GM23338 (cell line): ENCODE data around the gene NEB. TPM values are rescaled to one million over a fixed set of nuclear protein-coding genes. Genes with fewer than 3 reads are reported as not detected.

Experiments used
- ATAC-seq: fragments of 200-7000 bp; cut with Tn5 transposase; 3 replicates; pipeline ENCODE4 v1.9.1; 2020
- DNase-seq: peaks from one replicate; pipeline ENCODE4 v3.0.0-alpha.2; 2015; ENCODE audit warnings: low spot score
- H2AFZ ChIP-seq: fragments of 200-600 bp; sonication (generic); 2 replicates; pipeline ENCODE4 v1.8.0; 2016; ENCODE audit warnings: antibody characterized with exemption, mild to moderate bottlenecking, moderate library complexity
- H3F3A ChIP-seq: fragments of 200-600 bp; sonication (generic); replicated peaks from 2 replicates; pipeline ENCODE4 v1.8.0; 2017; ENCODE audit warnings: antibody characterized with exemption, mixed run types, low read depth
- H3K27ac ChIP-seq: fragments of 200-600 bp; sonication (generic); 2 replicates; pipeline ENCODE4 v1.6.1; 2016; ENCODE audit warnings: low read depth
- H3K27me3 ChIP-seq: fragments of 200-600 bp; sonication (generic); 2 replicates; pipeline ENCODE4 v1.8.0; 2016; ENCODE audit warnings: mild to moderate bottlenecking, mixed run types, moderate library complexity; ENCODE audit not compliant: insufficient read depth
- H3K36me3 ChIP-seq: fragments of 200-600 bp; sonication (generic); 2 replicates; pipeline ENCODE4 v1.8.0; 2016; ENCODE audit warnings: mild to moderate bottlenecking; ENCODE audit not compliant: insufficient read depth
- H3K4me1 ChIP-seq: fragments of 200-600 bp; sonication (generic); 2 replicates; pipeline ENCODE4 v1.8.0; 2016; ENCODE audit warnings: mild to moderate bottlenecking, moderate library complexity; ENCODE audit not compliant: insufficient read depth
- H3K4me2 ChIP-seq: fragments of 200-600 bp; sonication (generic); 2 replicates; pipeline ENCODE4 v1.7.1; 2017; ENCODE audit warnings: mixed run types
- H3K4me3 ChIP-seq: fragments of 200-600 bp; sonication (generic); 2 replicates; pipeline ENCODE4 v1.6.1; 2016; ENCODE audit warnings: mixed run types
- H3K79me2 ChIP-seq: fragments of 200-600 bp; sonication (generic); replicated peaks from 2 replicates; pipeline ENCODE4 v1.8.0; 2017; ENCODE audit warnings: mild to moderate bottlenecking; ENCODE audit not compliant: insufficient read depth
- H3K9me2 ChIP-seq: fragments of 200-600 bp; sonication (generic); 2 replicates; pipeline ENCODE4 v1.8.0; 2017; ENCODE audit not compliant: insufficient read depth
- H4K20me1 ChIP-seq: fragments of 200-600 bp; sonication (generic); replicated peaks from 2 replicates; pipeline ENCODE4 v1.8.0; 2017; ENCODE audit warnings: mild to moderate bottlenecking; ENCODE audit not compliant: insufficient read depth
- H3K27ac Mint-ChIP-seq: 2 replicates; pipeline ENCODE4 v1.8.0; 2020; ENCODE audit warnings: inconsistent platforms, mild to moderate bottlenecking, moderate library complexity, mixed read lengths
- H3K27me3 Mint-ChIP-seq: 3 replicates; pipeline ENCODE4 v1.8.0; 2022; ENCODE audit warnings: low read depth, mild to moderate bottlenecking, moderate library complexity, mixed read lengths, inconsistent platforms; ENCODE audit not compliant: insufficient read depth, poor library complexity
- H3K36me3 Mint-ChIP-seq: 3 replicates; pipeline ENCODE4 v1.8.0; 2021; ENCODE audit warnings: low read depth, mild to moderate bottlenecking, inconsistent platforms, moderate library complexity, mixed read lengths
- H3K4me1 Mint-ChIP-seq: 3 replicates; pipeline ENCODE4 v1.8.0; 2020; ENCODE audit warnings: mild to moderate bottlenecking, inconsistent platforms, mixed read lengths
- H3K4me3 Mint-ChIP-seq: 3 replicates; pipeline ENCODE4 v1.8.0; 2021; ENCODE audit warnings: moderate library complexity, mild to moderate bottlenecking, inconsistent platforms, mixed read lengths
- H3K9me3 Mint-ChIP-seq: 3 replicates; pipeline ENCODE4 v1.8.0; 2020; ENCODE audit warnings: moderate library complexity, mild to moderate bottlenecking, inconsistent platforms, mixed read lengths
- EZH2 ChIP-seq: fragments of 200-600 bp; sonication (generic); IDR thresholded peaks from one replicate; pipeline ENCODE4 v1.8.0; 2017; ENCODE audit warnings: antibody characterized with exemption, mild to moderate bottlenecking, low read depth; ENCODE audit not compliant: unreplicated experiment
- JUNB ChIP-seq: IDR thresholded peaks from one replicate; pipeline ENCODE4 v1.6.1; 2016; ENCODE audit warnings: antibody characterized with exemption; ENCODE audit not compliant: unreplicated experiment
- STAT1 ChIP-seq: IDR thresholded peaks from one replicate; pipeline ENCODE4 v1.6.1; 2016; ENCODE audit warnings: antibody characterized with exemption; ENCODE audit not compliant: unreplicated experiment
- ZNF114 ChIP-seq: fragments of 250-450 bp; sonication (Bioruptor Pico); IDR thresholded peaks from 2 replicates; pipeline ENCODE4 v1.5.0; 2020; ENCODE audit warnings: mild to moderate bottlenecking, moderate library complexity
- polyA plus RNA-seq: library from polyadenylated mRNA; unstranded; fragments of >200 nt; fragmentation: Nextera tagmentation; extraction: Ambion mirVana; gene quantifications from 2 replicates; pipeline ENCODE4 v1.2.1, GENCODE V29; 2016
- total RNA-seq: library from RNA; depleted of rRNA; stranded (reverse); fragments of >200 nt; shearing (Covaris generic); gene quantifications from 2 replicates; pipeline ENCODE4 v1.2.3, GENCODE V29; 2014
- TF ChIP-seq, protein P1 (sequence below), 2 experiments: fragments of 200-600 bp in 1 of 2; sonication (generic) in 1 of 2; conservative IDR thresholded peaks; 2 replicates each; pipeline versions ENCODE4 v1.5.1 to v1.6.1; 2016 to 2017; ENCODE audit warnings: antibody characterized with exemption in 2 of 2, low read depth in 2 of 2, mild to moderate bottlenecking in 2 of 2, moderate library complexity in 1 of 2
- TF ChIP-seq, protein P2 (sequence below): fragments of 250-450 bp; sonication (Bioruptor Pico); IDR thresholded peaks from 2 replicates; pipeline ENCODE4 v1.5.0; 2020; ENCODE audit warnings: mild to moderate bottlenecking, moderate library complexity
- TF ChIP-seq, protein P3 (sequence below): IDR thresholded peaks from 2 replicates; pipeline ENCODE4 v1.6.1; 2016; ENCODE audit warnings: antibody characterized with exemption

Gene NEB
- total and polyA plus RNA-seq, 2 experiments from 2014 or later, result 6.2 to 13.7 TPM

DNA sequence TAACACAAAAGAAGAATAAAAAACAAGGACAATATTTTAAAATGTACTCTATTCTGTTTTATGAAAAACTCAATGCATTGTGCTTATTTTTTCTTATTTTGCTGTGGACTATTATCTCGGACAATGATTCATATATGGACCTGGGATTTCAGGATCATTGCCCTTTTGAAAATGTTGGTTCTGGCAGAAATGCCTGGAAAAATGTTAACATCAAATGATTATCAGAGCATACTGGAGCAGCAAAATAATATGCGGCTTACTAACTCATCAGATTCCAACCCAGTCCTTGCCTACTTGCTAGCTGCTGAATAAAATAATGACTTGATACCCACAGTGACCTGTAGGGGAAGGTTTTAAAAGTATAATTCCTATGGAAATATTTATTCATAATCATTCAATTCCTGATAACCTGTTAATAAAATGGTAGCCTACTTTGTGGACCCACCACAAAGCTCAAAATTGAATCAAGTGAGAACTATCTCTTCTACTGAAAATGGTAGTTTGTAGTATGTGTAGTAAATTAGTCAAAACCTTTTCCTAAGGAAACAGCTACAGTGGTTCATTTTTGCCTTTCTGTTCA is 117.4 kb downstream of the NEB start:
- H3K27ac Mint-ChIP-seq, result no peak overlapping the region
- Histone ChIP-seq H3K27me3 (no peaks in the 10 kb centered on the region), H3F3A (no peaks in the 10 kb centered on the region), H3K27ac (no peak overlapping the region), H4K20me1 (no peaks in the 10 kb centered on the region), H2AFZ (no peak overlapping the region), H3K4me1 (no peaks in the 10 kb centered on the region), H3K4me2 (no peak overlapping the region), H3K4me3 (no peak overlapping the region), H3K36me3 (no peaks in the 10 kb centered on the region), H3K79me2 (no peaks in the 10 kb centered on the region), H3K9me2 (no peaks in the 10 kb centered on the region)
- no peak overlapping the region for H3K4me3 Mint-ChIP-seq
- no peaks in the 10 kb centered on the region for H3K4me1 Mint-ChIP-seq
- TF ChIP-seq STAT1, result no peak
- TF ChIP-seq, protein P1, sequence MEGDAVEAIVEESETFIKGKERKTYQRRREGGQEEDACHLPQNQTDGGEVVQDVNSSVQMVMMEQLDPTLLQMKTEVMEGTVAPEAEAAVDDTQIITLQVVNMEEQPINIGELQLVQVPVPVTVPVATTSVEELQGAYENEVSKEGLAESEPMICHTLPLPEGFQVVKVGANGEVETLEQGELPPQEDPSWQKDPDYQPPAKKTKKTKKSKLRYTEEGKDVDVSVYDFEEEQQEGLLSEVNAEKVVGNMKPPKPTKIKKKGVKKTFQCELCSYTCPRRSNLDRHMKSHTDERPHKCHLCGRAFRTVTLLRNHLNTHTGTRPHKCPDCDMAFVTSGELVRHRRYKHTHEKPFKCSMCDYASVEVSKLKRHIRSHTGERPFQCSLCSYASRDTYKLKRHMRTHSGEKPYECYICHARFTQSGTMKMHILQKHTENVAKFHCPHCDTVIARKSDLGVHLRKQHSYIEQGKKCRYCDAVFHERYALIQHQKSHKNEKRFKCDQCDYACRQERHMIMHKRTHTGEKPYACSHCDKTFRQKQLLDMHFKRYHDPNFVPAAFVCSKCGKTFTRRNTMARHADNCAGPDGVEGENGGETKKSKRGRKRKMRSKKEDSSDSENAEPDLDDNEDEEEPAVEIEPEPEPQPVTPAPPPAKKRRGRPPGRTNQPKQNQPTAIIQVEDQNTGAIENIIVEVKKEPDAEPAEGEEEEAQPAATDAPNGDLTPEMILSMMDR (conservative IDR thresholded peaks at IDR 0.05; ENCODE audit: low read depth in 2 of 2), result peak in 1 of 2 experiments; percentile 32; a peak in 2 of 4 replicates
- no peak for DNase-seq
- no peaks in the 10 kb centered on the region for H3K27me3 Mint-ChIP-seq
- no peak for ATAC-seq
- H3K9me3 Mint-ChIP-seq, result no peaks in the 10 kb centered on the region
- H3K36me3 Mint-ChIP-seq, result no peaks in the 10 kb centered on the region

DNA sequence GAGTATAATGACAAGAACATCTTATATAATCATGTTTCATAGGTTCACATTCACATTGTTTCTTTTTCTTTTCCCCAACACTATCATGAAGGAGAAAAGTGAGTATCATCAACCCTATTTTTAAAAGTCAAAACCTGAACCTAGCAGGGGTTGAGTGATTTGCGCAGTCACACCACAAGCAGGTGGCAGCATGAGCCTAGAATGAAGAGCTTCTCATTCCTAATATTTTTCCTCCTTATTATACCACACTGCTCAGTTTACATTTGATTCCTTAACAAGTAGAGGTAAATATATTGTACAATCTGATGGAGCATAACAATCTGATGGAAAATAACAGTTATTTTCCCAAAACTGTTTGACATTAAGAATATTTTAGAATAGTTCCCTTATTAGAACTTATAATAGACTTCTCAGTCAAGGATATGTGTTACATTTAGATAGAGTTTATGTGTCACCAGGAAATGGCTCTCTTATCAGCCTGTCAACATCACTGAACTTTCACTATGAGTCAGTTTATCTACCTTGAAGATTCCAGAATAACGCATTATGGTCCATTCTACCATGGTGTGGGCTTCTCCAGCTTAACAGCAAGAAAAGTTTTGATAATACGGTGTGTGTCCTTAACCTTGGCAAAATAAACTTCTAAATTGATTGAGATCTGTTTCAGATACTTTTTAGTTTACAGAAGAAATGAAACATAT is 119.5 kb downstream of the NEB start:
- Histone ChIP-seq H3K4me1 (no peaks in the 10 kb centered on the region), H3K4me3 (no peak overlapping the region), H3K4me2 (no peak overlapping the region), H3K79me2 (no peaks in the 10 kb centered on the region), H4K20me1 (no peaks in the 10 kb centered on the region), H3K27me3 (no peaks in the 10 kb centered on the region), H3K36me3 (no peaks in the 10 kb centered on the region), H3F3A (no peaks in the 10 kb centered on the region), H3K9me2 (no peaks in the 10 kb centered on the region), H2AFZ (no peak overlapping the region), H3K27ac (no peak overlapping the region)
- no peak for DNase-seq
- Mint-ChIP-seq H3K4me1 (no peaks in the 10 kb centered on the region), H3K27me3 (no peaks in the 10 kb centered on the region), H3K36me3 (no peaks in the 10 kb centered on the region), H3K9me3 (no peaks in the 10 kb centered on the region), H3K4me3 (no peak overlapping the region), H3K27ac (no peak overlapping the region)
- TF ChIP-seq, protein P2, sequence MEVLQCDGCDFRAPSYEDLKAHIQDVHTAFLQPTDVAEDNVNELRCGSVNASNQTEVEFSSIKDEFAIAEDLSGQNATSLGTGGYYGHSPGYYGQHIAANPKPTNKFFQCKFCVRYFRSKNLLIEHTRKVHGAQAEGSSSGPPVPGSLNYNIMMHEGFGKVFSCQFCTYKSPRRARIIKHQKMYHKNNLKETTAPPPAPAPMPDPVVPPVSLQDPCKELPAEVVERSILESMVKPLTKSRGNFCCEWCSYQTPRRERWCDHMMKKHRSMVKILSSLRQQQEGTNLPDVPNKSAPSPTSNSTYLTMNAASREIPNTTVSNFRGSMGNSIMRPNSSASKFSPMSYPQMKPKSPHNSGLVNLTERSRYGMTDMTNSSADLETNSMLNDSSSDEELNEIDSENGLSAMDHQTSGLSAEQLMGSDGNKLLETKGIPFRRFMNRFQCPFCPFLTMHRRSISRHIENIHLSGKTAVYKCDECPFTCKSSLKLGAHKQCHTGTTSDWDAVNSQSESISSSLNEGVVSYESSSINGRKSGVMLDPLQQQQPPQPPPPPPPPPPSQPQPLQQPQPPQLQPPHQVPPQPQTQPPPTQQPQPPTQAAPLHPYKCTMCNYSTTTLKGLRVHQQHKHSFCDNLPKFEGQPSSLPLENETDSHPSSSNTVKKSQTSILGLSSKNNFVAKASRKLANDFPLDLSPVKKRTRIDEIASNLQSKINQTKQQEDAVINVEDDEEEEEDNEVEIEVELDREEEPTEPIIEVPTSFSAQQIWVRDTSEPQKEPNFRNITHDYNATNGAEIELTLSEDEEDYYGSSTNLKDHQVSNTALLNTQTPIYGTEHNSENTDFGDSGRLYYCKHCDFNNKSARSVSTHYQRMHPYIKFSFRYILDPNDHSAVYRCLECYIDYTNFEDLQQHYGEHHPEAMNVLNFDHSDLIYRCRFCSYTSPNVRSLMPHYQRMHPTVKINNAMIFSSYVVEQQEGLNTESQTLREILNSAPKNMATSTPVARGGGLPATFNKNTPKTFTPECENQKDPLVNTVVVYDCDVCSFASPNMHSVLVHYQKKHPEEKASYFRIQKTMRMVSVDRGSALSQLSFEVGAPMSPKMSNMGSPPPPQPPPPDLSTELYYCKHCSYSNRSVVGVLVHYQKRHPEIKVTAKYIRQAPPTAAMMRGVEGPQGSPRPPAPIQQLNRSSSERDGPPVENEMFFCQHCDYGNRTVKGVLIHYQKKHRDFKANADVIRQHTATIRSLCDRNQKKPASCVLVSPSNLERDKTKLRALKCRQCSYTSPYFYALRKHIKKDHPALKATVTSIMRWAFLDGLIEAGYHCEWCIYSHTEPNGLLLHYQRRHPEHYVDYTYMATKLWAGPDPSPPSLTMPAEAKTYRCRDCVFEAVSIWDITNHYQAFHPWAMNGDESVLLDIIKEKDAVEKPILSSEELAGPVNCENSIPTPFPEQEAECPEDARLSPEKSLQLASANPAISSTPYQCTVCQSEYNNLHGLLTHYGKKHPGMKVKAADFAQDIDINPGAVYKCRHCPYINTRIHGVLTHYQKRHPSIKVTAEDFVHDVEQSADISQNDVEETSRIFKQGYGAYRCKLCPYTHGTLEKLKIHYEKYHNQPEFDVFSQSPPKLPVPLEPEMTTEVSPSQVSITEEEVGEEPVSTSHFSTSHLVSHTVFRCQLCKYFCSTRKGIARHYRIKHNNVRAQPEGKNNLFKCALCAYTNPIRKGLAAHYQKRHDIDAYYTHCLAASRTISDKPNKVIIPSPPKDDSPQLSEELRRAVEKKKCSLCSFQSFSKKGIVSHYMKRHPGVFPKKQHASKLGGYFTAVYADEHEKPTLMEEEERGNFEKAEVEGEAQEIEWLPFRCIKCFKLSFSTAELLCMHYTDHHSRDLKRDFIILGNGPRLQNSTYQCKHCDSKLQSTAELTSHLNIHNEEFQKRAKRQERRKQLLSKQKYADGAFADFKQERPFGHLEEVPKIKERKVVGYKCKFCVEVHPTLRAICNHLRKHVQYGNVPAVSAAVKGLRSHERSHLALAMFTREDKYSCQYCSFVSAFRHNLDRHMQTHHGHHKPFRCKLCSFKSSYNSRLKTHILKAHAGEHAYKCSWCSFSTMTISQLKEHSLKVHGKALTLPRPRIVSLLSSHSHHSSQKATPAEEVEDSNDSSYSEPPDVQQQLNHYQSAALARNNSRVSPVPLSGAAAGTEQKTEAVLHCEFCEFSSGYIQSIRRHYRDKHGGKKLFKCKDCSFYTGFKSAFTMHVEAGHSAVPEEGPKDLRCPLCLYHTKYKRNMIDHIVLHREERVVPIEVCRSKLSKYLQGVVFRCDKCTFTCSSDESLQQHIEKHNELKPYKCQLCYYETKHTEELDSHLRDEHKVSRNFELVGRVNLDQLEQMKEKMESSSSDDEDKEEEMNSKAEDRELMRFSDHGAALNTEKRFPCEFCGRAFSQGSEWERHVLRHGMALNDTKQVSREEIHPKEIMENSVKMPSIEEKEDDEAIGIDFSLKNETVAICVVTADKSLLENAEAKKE, result no peak
- TF ChIP-seq, protein P1 (conservative IDR thresholded peaks at IDR 0.05; ENCODE audit: low read depth in 2 of 2), result peak; percentile 24 to 43; a peak in 3 of 4 replicates
- TF ChIP-seq EZH2, result no peak
- no peak for TF ChIP-seq JUNB
- TF ChIP-seq ZNF114, result no peak
- TF ChIP-seq, protein P3, sequence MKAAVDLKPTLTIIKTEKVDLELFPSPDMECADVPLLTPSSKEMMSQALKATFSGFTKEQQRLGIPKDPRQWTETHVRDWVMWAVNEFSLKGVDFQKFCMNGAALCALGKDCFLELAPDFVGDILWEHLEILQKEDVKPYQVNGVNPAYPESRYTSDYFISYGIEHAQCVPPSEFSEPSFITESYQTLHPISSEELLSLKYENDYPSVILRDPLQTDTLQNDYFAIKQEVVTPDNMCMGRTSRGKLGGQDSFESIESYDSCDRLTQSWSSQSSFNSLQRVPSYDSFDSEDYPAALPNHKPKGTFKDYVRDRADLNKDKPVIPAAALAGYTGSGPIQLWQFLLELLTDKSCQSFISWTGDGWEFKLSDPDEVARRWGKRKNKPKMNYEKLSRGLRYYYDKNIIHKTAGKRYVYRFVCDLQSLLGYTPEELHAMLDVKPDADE, result no peak
- no peak for ATAC-seq
